ENCODE data around the gene ARHGAP8.

Gene ARHGAP8

DNA sequence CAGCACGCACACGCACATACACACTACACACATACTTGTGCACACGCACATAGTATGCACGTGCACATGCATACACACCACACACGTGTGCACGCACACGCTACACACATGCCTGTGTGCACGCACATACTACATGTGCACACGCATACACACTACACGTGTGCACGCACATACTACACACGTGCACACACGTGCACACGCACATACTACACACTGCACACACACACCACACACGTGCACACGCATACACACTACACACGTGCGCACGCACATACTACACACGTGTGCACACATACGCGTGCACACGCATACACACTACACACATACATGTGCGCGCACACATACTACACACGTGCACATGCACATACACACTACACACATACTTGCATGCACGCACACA lies 19.7 kb upstream of the ARHGAP8 start:
- TF ChIP-seq, protein P1, sequence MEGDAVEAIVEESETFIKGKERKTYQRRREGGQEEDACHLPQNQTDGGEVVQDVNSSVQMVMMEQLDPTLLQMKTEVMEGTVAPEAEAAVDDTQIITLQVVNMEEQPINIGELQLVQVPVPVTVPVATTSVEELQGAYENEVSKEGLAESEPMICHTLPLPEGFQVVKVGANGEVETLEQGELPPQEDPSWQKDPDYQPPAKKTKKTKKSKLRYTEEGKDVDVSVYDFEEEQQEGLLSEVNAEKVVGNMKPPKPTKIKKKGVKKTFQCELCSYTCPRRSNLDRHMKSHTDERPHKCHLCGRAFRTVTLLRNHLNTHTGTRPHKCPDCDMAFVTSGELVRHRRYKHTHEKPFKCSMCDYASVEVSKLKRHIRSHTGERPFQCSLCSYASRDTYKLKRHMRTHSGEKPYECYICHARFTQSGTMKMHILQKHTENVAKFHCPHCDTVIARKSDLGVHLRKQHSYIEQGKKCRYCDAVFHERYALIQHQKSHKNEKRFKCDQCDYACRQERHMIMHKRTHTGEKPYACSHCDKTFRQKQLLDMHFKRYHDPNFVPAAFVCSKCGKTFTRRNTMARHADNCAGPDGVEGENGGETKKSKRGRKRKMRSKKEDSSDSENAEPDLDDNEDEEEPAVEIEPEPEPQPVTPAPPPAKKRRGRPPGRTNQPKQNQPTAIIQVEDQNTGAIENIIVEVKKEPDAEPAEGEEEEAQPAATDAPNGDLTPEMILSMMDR (IDR thresholded peaks at IDR 0.05; ENCODE audit: extremely low read depth, insufficient read depth, missing control alignments), result no peak
- no peak for DNase-seq (ENCODE audit: low spot score)
- in situ Hi-C loops (cut with MboI; ENCODE audit: low pct_unique_long_range_greater_than_20kb, low sequenced_read_pairs, unreplicated experiment), result no loop called here

DNA sequence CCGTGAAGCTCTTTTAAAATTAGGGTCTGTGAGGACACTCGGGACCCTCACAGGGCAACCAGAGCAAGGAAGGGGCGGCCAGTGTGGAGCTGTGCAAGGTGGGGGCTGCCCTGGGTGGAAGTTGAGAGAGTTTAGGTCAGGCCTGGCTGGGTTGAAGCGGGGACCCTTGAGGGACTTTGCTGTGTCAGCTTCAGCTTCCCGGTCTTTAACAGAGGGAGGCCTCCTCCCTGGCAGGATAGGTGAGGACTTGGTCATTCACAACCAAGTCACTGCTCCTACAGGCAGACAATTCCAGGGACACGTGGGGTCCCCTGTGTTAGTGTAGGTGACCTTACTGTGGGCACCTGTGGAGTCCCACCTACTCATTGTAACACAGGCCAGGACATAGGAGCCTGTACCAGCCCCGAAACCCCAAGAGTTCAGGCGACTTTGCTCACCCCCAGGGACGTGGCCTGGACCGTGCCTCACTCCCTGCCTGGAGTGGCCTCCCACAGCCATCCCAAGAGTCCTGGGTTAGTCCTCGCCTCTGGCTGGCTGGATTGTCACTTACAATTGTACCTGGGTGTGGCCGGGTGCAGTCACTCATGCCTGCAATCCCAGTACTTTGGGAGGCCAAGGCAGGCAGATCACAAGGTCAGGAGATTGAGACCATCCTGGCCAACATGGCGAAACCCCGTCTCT lies 18.8 kb upstream of the ARHGAP8 start:
- TF ChIP-seq, protein P1 (IDR thresholded peaks at IDR 0.05; ENCODE audit: extremely low read depth, insufficient read depth, missing control alignments), result no peak
- in situ Hi-C loops (cut with MboI; ENCODE audit: low pct_unique_long_range_greater_than_20kb, low sequenced_read_pairs, unreplicated experiment), result no loop called here
- no peak for DNase-seq (ENCODE audit: low spot score)

DNA sequence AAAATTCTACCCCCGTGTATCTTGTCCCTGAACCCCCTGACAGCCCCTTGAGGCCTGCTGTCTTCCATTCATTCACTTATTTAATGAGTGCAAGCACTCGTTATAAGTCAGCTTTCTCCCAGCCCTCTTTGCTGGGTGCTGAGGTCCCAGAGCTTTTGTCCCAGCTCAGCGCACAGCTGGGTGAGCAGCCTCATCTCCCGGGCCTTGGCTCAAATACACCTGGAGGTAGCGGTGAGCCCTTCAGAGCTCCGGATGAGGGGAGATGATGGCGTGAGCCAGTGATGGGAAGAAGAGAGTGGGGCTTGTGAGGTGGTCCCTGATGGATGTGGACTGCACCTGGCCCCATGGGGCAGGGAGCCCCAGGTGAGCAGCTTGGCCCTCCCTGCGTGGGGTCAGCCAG lies 18.1 kb upstream of the ARHGAP8 start:
- TF ChIP-seq, protein P1 (IDR thresholded peaks at IDR 0.05; ENCODE audit: extremely low read depth, insufficient read depth, missing control alignments), result no peak
- no peak for DNase-seq (ENCODE audit: low spot score)
- in situ Hi-C loops (cut with MboI; ENCODE audit: low pct_unique_long_range_greater_than_20kb, low sequenced_read_pairs, unreplicated experiment), result no loop called here

DNA sequence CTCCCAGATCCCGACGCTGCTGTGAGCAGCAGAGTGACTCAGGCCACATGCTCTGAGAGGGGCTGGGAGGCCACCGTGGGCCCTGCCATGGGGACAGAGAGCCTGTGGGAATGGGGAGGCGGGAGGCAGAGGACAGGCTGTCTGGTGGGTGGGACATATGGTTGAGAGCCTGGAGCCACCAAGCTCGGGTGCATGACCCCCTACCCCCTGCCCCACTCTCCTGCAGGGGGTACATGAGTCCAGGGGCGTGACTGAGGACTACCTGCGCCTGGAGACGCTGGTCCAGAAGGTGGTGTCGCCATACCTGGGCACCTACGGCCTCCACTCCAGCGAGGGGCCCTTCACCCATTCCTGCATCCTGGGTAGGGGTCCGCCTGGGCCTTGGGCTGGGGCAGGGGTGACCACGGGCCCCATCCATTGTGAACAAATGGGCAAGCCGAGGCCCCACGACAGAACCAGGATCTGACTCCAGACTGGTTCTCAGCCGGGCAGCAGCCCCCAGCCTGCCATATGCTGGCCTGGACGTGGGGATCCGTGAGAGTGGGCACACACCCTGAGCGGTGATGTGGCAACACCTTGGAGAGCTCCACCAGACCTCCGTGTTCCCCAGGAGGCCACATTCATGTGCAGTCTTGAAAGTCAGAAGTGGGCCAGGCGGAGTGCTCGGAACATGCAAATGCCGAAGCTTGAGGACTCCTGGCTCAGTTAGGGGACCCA lies 17.4 kb upstream of the ARHGAP8 start:
- TF ChIP-seq, protein P1 (IDR thresholded peaks at IDR 0.05; ENCODE audit: extremely low read depth, insufficient read depth, missing control alignments), result no peak
- no peak for DNase-seq (ENCODE audit: low spot score)
- in situ Hi-C loops (cut with MboI; ENCODE audit: low pct_unique_long_range_greater_than_20kb, low sequenced_read_pairs, unreplicated experiment), result no loop called here

DNA sequence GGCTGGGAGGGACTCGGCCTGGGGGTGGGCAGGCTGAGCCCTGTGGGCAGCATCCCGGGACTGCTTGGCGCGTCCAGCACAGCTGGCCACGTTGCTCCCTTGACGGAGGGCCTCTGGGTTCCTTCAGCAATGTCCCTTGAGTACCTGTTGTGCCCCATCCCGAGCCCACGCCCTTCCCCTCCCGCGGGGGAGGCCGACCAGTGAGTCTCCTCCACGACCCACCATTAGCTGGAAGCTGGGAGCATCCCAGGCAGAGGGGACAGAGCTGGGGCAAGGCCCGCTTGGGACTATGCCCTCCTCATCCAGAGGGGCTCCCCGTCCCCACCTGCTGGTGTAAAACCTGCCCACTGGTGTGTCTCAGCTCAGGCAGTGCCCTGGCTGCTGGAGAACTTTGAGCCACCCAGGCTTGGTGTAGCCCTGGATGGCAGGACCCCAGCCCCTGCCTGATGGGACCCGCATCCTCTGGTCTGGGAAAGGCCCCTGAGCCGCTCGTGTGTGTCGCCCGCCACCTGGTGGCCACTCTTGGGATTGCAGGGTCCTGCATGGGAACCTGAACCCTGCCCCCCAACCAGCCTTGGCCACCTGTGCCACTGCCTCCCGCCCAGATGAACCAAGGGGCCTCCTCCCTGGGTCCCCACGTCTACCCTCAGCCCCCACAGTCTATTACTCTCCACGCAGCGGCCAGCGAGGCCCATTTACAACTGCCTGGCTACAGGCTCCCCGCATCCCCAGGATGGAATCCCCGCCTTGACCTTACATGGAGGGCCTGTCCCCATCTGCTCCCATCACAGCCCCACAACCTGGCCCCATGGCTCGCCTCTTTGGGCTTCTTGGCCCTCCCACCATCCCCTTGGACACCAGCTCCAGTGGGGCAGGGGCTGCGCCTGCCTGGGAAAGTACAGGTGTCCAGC lies 16.6 kb upstream of the ARHGAP8 start:
- in situ Hi-C loops (cut with MboI; ENCODE audit: low pct_unique_long_range_greater_than_20kb, low sequenced_read_pairs, unreplicated experiment), result no loop called here
- TF ChIP-seq, protein P1 (IDR thresholded peaks at IDR 0.05; ENCODE audit: extremely low read depth, insufficient read depth, missing control alignments), result peak; percentile 98
- DNase-seq (ENCODE audit: low spot score), result peak; percentile 92

DNA sequence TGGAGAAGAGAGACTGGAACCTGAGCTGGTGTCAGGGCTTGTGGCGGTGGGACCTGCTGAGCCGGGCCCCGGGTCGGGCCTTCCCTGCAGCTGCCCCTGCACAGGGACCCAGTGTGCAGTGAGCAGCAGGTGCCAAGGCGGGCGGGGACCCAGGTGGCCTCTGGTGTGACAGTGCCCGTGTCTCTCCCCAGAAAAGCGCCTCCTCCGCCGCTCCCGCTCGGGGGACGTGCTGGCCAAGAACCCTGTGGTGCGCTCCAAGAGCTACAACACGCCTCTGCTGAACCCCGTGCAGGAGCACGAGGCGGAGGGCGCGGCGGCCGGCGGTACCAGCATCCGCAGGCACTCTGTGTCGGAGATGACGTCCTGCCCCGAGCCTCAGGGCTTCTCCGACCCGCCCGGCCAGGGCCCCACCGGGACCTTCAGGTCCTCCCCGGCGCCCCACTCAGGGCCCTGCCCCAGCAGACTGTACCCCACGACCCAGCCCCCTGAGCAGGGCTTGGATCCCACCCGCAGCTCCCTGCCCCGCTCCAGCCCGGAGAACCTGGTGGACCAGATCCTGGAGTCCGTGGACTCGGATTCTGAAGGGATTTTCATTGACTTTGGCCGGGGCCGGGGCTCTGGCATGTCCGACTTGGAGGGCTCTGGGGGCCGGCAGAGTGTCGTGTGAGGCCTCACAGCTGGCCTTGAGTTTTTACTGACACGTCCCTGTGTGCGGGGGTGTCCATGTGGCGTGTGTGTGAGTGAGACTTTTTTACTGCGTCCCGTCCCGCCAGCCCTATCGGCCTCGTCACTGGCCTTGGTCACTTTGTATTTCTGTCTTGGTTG lies 15.6 kb upstream of the ARHGAP8 start:
- in situ Hi-C loops (cut with MboI; ENCODE audit: low pct_unique_long_range_greater_than_20kb, low sequenced_read_pairs, unreplicated experiment), result no loop called here
- no peak for DNase-seq (ENCODE audit: low spot score)

More for the DNA sequence above, 15.6 kb upstream of the ARHGAP8 start:
- TF ChIP-seq, protein P1 (IDR thresholded peaks at IDR 0.05; ENCODE audit: extremely low read depth, insufficient read depth, missing control alignments), result no peak
